Measurements from ENCODE around the gene GCK. TPM values are rescaled to one million over a fixed set of nuclear protein-coding genes. Genes with fewer than 3 reads are reported as not detected.

Gene GCK
- total and polyA plus RNA-seq, 2 donors (not counting 1 experiment from before 2014, with no cell fraction given): 0.22 to 0.24 TPM

DNA sequence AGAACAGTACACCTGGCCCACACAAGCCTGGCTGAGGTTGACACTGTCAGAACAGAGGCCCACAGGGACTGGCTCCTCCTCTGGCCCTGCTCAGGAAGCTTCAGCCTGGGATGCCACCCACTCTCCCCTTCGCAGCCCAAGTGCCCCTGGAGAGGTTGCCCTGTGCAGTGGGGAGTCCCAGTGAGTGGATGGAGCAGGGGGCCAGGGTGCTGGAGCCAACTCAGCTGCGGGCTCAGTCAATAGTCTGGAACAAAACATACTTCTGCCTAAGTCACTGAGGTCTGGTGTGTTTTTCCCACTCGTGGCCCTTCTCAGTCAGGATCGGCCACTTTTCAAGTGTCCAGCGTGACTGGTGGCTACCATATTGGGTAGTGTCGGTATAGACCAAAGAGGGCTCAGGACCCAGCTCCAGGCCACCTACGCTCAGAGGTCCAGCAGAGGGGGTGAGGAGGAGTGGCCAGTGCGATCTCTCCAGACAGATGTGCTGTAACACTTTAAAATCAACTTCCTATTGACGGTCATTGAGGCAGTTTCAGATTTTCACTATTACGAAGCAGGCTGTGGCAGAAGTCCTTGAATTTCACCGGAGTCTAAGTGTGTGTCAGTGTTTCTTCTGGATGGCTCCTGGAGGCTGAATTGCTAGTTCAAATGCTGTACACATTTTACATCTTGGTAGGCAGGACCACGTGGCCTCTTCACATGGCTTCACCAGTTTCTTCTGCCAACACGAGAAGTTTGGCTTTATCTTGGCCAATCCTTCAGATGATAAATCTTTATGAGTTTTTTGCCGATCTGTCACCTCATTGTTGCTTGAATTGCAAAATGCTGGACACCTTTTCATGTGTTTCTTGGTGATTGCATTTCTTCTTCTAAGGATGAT lies 994 bp upstream of the GCK start:
- H3K79me2 ChIP-seq (ENCODE audit: control insufficient read depth, insufficient read depth, low read length): no peaks in the 10 kb centered on the region
- intact Hi-C loops (cut with micrococcal nuclease): no loop called here
- H3K27ac ChIP-seq (ENCODE audit: low read length in 2 of 2): no peak overlapping the region
- no peaks in the 10 kb centered on the region for H3K4me1 ChIP-seq (ENCODE audit: control insufficient read depth in 2 of 2, insufficient read depth in 2 of 2, low read length in 2 of 2)
- CTCF ChIA-PET: no interaction called here
- H3K4me3 ChIP-seq (ENCODE audit: control extremely low read depth in 1 of 5, extremely low read depth in 1 of 5, insufficient read depth in 1 of 5, low read depth in 2 of 5, low read length in 4 of 5): no peak overlapping the region
- no peak overlapping the region for H3K27ac Mint-ChIP-seq
- POLR2A ChIA-PET: no interaction called here
- H3K4me3 Mint-ChIP-seq: no peak overlapping the region
- H3K9ac ChIP-seq (ENCODE audit: low read length): no peak overlapping the region
- H4K20me1 ChIP-seq (ENCODE audit: control insufficient read depth, insufficient read depth, low read length, poor library complexity, severe bottlenecking): no peaks in the 10 kb centered on the region
- no peaks in the 10 kb centered on the region for H3K4me1 Mint-ChIP-seq
- WGBS (ENCODE audit: insufficient coverage): 86% methylated on average over 12 of the region's 14 CpGs
- H3K27me3 Mint-ChIP-seq: peaks cover 11% of the 10 kb centered on the region
- TF ChIP-seq EZH2 (IDR thresholded peaks at IDR 0.05; ENCODE audit: borderline replicate concordance, insufficient read depth, low read depth, low read length, poor library complexity, severe bottlenecking) (no peak), CTCF (IDR thresholded peaks at IDR 0.05) (no peak)
- no peaks in the 10 kb centered on the region for H3K9me3 Mint-ChIP-seq (ENCODE audit: insufficient read depth)
- ATAC-seq (ENCODE audit: low read depth): no peak
- H3K4me2 ChIP-seq (replicated peaks; ENCODE audit: low read depth, low read length, poor library complexity, severe bottlenecking): no peak overlapping the region
- no peak overlapping the region for H2AFZ ChIP-seq (ENCODE audit: insufficient read depth, low read depth, low read length, poor library complexity, severe bottlenecking)
- no peaks in the 10 kb centered on the region for H3K9me3 ChIP-seq (ENCODE audit: control extremely low read depth in 1 of 3, control insufficient read depth in 2 of 3, insufficient read depth in 1 of 3, low read length in 2 of 3)
- H3K36me3 ChIP-seq (replicated peaks in 1 of 2; ENCODE audit: control extremely low read depth in 1 of 2, control insufficient read depth in 1 of 2, extremely low read depth in 1 of 2, insufficient read depth in 2 of 2, low read length in 1 of 2): no peaks in the 10 kb centered on the region
- H3K27me3 ChIP-seq (replicated peaks in 1 of 4; ENCODE audit: control extremely low read depth in 1 of 4, control insufficient read depth in 3 of 4, insufficient read depth in 4 of 4, low read length in 3 of 4): no peaks in the 10 kb centered on the region
- no peak for DNase-seq

DNA sequence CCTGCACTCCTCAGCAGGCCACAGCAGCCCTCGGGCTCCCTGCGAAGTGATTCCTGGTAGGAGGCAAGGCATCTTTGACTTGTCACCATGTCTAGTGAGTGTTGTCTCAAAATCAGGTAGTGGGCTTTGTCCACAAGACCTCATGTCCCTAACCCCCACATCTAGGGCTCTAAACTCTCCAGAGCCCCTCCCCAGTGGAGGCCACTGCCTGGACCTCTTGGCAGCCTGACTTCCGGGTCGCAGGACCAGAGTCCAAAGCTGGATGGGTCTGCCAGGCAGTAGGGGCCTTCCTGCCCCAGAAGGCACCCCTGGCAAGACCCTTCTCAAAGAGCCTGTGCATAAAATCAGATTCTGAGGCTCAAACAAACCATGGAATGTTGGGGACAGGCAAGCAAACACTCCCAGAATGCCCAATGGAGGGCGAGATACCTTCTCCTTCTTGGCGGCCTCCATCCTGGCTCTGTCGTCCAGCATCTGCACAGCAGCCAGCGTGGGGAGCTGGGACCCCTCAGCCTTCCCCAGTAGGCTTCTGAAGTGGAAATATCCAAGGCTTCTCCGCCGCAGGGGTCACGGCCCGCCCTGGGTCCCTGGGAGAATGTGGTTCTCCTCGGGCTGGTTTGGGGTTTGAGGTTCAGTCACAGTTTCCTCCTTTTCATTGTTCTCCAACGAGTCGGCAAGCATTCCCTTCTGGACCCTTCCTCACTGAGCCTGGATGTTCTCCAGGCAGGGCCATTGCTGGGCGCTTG lies 586 bp downstream of the GCK start:
- CTCF ChIA-PET: no interaction called here
- no peaks in the 10 kb centered on the region for H3K4me1 Mint-ChIP-seq
- POLR2A ChIA-PET: no interaction called here

More for the DNA sequence above, 586 bp downstream of the GCK start:
- Histone ChIP-seq H3K27ac (ENCODE audit: low read length in 2 of 2) (no peak overlapping the region), H3K4me3 (ENCODE audit: control extremely low read depth in 1 of 5, extremely low read depth in 1 of 5, insufficient read depth in 1 of 5, low read depth in 2 of 5, low read length in 4 of 5) (no peak overlapping the region), H3K36me3 (replicated peaks in 1 of 2; ENCODE audit: control extremely low read depth in 1 of 2, control insufficient read depth in 1 of 2, extremely low read depth in 1 of 2, insufficient read depth in 2 of 2, low read length in 1 of 2) (no peaks in the 10 kb centered on the region), H3K27me3 (replicated peaks in 1 of 4; ENCODE audit: control extremely low read depth in 1 of 4, control insufficient read depth in 3 of 4, insufficient read depth in 4 of 4, low read length in 3 of 4) (no peaks in the 10 kb centered on the region), H4K20me1 (ENCODE audit: control insufficient read depth, insufficient read depth, low read length, poor library complexity, severe bottlenecking) (no peaks in the 10 kb centered on the region), H3K9me3 (ENCODE audit: control extremely low read depth in 1 of 3, control insufficient read depth in 2 of 3, insufficient read depth in 1 of 3, low read length in 2 of 3) (no peaks in the 10 kb centered on the region), H3K4me1 (ENCODE audit: control insufficient read depth in 2 of 2, insufficient read depth in 2 of 2, low read length in 2 of 2) (no peaks in the 10 kb centered on the region), H2AFZ (ENCODE audit: insufficient read depth, low read depth, low read length, poor library complexity, severe bottlenecking) (no peak overlapping the region), H3K4me2 (replicated peaks; ENCODE audit: low read depth, low read length, poor library complexity, severe bottlenecking) (no peak overlapping the region), H3K79me2 (ENCODE audit: control insufficient read depth, insufficient read depth, low read length) (no peaks in the 10 kb centered on the region), H3K9ac (ENCODE audit: low read length) (no peak overlapping the region)
- intact Hi-C loops (cut with micrococcal nuclease): no loop called here
- DNase-seq (no peak), ATAC-seq (ENCODE audit: low read depth) (no peak)
- TF ChIP-seq CTCF (IDR thresholded peaks at IDR 0.05) (no peak), EZH2 (IDR thresholded peaks at IDR 0.05; ENCODE audit: borderline replicate concordance, insufficient read depth, low read depth, low read length, poor library complexity, severe bottlenecking) (no peak)
- 83% methylated on average over 12 of the region's 16 CpGs for WGBS (ENCODE audit: insufficient coverage)
- Mint-ChIP-seq H3K4me3 (no peak overlapping the region), H3K9me3 (ENCODE audit: insufficient read depth) (no peaks in the 10 kb centered on the region), H3K27me3 (peaks cover 11% of the 10 kb centered on the region), H3K27ac (no peak overlapping the region)
